Gastrocnemius medialis (tissue), 4 donors: ENCODE data around the gene SLC26A8. TPM values are rescaled to one million over a fixed set of nuclear protein-coding genes. Genes with fewer than 3 reads are reported as not detected.
"Not testable (repeated sequence)": the region's sequence is repeated elsewhere in the genome, so short reads cannot be mapped to it uniquely, and the experiment has no call there.

Experiments
- ATAC-seq, 2 donors: fragments of 150-250 bp; one replicate each; pipeline ENCODE4 v1.9.1; 2016
- DNase-seq, 2 donors: peaks; one replicate each; pipeline ENCODE4 v3.0.0-alpha.2; 2019
- H3K27ac ChIP-seq, 4 donors: fragments of 200-600 bp; sonication (generic); 1 replicate in 1 of 4; 2 replicates in 3 of 4; pipeline ENCODE4 v1.5.1; 2016 to 2018; ENCODE audit warnings: mild to moderate bottlenecking in 2 of 4, moderate library complexity in 1 of 4
- H3K27me3 ChIP-seq, 3 donors: fragments of 200-600 bp; sonication (generic) in 2 of 3; 1 replicate in 1 of 3; 2 replicates in 2 of 3; pipeline versions ENCODE4 v1.5.1 to v1.6.0; 2016 to 2019; ENCODE audit warnings: mild to moderate bottlenecking in 1 of 3, moderate library complexity in 1 of 3
- H3K36me3 ChIP-seq, 2 donors: fragments of 200-600 bp; sonication (generic) in 1 of 2; one replicate each; pipeline ENCODE4 v1.5.1; 2017 to 2018
- H3K4me1 ChIP-seq, 2 donors: fragments of 200-600 bp; sonication (generic) in 1 of 2; one replicate each; pipeline ENCODE4 v1.5.1; 2016 to 2017; ENCODE audit warnings: mild to moderate bottlenecking in 2 of 2
- H3K4me3 ChIP-seq, 4 donors: fragments of 200-600 bp; sonication (generic) in 3 of 4; 1 replicate in 1 of 4; 2 replicates in 3 of 4; pipeline ENCODE4 v1.5.1; 2016 to 2019; ENCODE audit warnings: mild to moderate bottlenecking in 2 of 4
- H3K9me3 ChIP-seq, 3 donors: fragments of 200-600 bp; sonication (generic) in 2 of 3; 1 replicate in 1 of 3; 2 replicates in 2 of 3; pipeline ENCODE4 v1.5.1; 2016 to 2019
- CTCF ChIP-seq, 5 experiments: fragments of 450-650 bp in 3 of 5; fragments of 200-600 bp in 2 of 5; sonication (generic) in 2 of 5; IDR thresholded peaks in 4 of 5; conservative IDR thresholded peaks in 1 of 5; 1 replicate in 4 of 5; 2 replicates in 1 of 5; pipeline ENCODE4 v1.5.1; 2016 to 2019; ENCODE audit warnings: antibody characterized with exemption in 5 of 5, mild to moderate bottlenecking in 3 of 5, moderate library complexity in 3 of 5
- POLR2A ChIP-seq, 2 donors: fragments of 450-650 bp; IDR thresholded peaks; one replicate each; pipeline ENCODE4 v1.6.1; 2017; ENCODE audit warnings: antibody characterized with exemption in 2 of 2, mild to moderate bottlenecking in 2 of 2, moderate library complexity in 2 of 2
- in situ Hi-C, 4 donors: fragments of 200-750 bp; cut with MboI; loops; one replicate each; pipeline versions ENCODE4 v1.15.0 to v1.8.0; 2017; ENCODE audit warnings: low sequenced_read_pairs in 4 of 4
- intact Hi-C: fragments of 100-400 bp; cut with DNase I; formaldehyde crosslinking; loops from one replicate; pipeline ENCODE4 v1.15.1; 2023; ENCODE audit warnings: low total_unique reads
- total RNA-seq, 4 donors: library from RNA; depleted of rRNA; stranded (reverse); fragments of >200 nt; gene quantifications; one replicate each; pipeline versions ENCODE4 v1.1.0 to v1.2.3, GENCODE V29; 2016

Gene SLC26A8
- total RNA-seq, 4 donors from 2014 or later: 0.11 TPM; not detected in 3

DNA sequence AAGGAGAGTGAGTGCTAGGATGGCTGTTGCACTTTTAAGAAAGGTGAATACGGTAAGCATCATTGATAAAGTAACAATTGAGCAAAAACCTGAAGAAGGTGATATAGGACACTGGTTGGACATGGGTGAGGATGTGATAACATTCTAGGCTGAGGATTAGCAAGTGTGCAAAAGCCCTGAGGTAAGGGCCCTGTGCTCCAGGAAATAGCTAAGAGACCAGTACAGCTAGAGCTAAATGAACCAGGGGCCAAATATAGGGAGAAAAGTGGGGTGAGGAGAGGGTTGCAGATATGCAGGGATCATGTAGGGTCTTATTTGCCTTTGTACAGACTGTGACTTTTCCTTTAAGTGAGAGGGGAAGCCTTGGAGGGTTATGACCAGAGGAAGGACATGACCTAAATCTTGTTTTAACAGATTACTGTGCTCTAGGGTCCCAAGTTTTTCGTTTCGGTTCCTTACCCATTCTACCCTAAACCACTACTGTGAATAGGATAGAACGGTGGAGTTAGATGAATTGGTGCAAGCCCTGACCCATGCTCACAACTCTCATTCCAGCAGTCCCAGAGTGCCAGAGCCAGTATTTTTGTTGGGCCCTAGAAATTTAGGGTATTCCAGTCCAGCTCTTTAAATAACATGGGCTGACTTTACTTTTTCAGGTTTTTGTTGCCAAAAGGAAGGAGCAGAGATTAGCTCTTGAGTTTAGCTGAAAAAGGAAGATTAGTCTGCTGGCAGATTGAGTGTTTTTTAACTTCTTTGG lies 13.9 kb upstream of the SLC26A8 start:
- ATAC-seq (no peak), DNase-seq (no peak)
- H3K4me3 ChIP-seq: no peak overlapping the region
- intact Hi-C loops (no loop called here), in situ Hi-C loops (no loop called here)
- no peak overlapping the region for H3K27ac ChIP-seq
- no peaks in the 10 kb centered on the region for H3K9me3 ChIP-seq
- H3K27me3 ChIP-seq: no peaks in the 10 kb centered on the region
- peaks cover 51 to 73% of the 10 kb centered on the region in 2 donors for H3K4me1 ChIP-seq
- H3K36me3 ChIP-seq: no peaks in the 10 kb centered on the region
- no peak for TF ChIP-seq POLR2A (IDR thresholded peaks at IDR 0.05)
- no peak for TF ChIP-seq CTCF (IDR thresholded peaks at IDR 0.05 in 4 of 5, conservative IDR thresholded peaks at IDR 0.05 in 1 of 5)

DNA sequence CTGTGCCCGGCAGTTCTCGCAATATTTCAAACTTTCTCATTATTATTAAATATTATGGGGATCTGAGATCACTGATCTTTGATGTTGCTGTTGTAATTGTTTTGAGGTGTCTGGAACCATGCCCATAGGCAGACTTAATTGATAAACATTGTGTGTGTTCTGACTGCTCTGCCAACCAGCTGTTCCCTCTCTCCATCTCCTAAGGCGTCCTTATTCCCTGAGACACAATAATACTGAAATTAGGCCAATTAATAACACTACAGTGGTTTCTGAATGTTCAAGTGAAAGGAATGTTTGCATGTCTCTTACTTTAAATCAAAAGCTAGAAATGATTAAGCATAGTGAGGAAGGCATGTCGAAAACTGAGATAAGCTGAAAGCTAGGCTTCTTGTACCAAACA lies 10.8 kb upstream of the SLC26A8 start:
- Histone ChIP-seq H3K4me1 (peaks cover 43 to 74% of the 10 kb centered on the region in 2 donors), H3K27me3 (no peaks in the 10 kb centered on the region), H3K4me3 (no peak overlapping the region), H3K9me3 (no peaks in the 10 kb centered on the region), H3K36me3 (no peaks in the 10 kb centered on the region), H3K27ac (no peak overlapping the region)
- TF ChIP-seq POLR2A (IDR thresholded peaks at IDR 0.05): no peak
- no peak for TF ChIP-seq CTCF (IDR thresholded peaks at IDR 0.05 in 4 of 5, conservative IDR thresholded peaks at IDR 0.05 in 1 of 5)
- in situ Hi-C loops: no loop called here
- intact Hi-C loops: no loop called here
- ATAC-seq (no peak), DNase-seq (no peak)

GRCh38 chr6:36034441-36034840 lies 10.0 kb upstream of the SLC26A8 start:
- TF ChIP-seq POLR2A (IDR thresholded peaks at IDR 0.05) (no peak), CTCF (IDR thresholded peaks at IDR 0.05 in 4 of 5, conservative IDR thresholded peaks at IDR 0.05 in 1 of 5) (no peak)
- Histone ChIP-seq H3K4me3 (no peak overlapping the region), H3K27ac (peak overlapping the region in 1 of 4 donors; percentile 8), H3K9me3 (no peaks in the 10 kb centered on the region), H3K27me3 (no peaks in the 10 kb centered on the region), H3K36me3 (no peaks in the 10 kb centered on the region), H3K4me1 (peaks cover 50 to 66% of the 10 kb centered on the region in 2 donors)
- in situ Hi-C loops: no loop called here
- DNase-seq: no peak
- ATAC-seq: no peak
- intact Hi-C loops: no loop called here

- Histone ChIP-seq H3K27ac (peak overlapping the region; percentile 4 to 33 (median 6)), H3K9me3 (no peaks in the 10 kb centered on the region), H3K27me3 (no peaks in the 10 kb centered on the region), H3K36me3 (no peaks in the 10 kb centered on the region), H3K4me1 (peaks cover 47 to 61% of the 10 kb centered on the region in 2 donors), H3K4me3 (no peak overlapping the region)
- in situ Hi-C loops: no loop called here
- peak in 1 of 2 donors; percentile 19 for DNase-seq
- TF ChIP-seq POLR2A (IDR thresholded peaks at IDR 0.05) (no peak), CTCF (IDR thresholded peaks at IDR 0.05 in 4 of 5, conservative IDR thresholded peaks at IDR 0.05 in 1 of 5) (no peak)
- intact Hi-C loops: no loop called here
- ATAC-seq: peak in 1 of 2 donors; percentile 32
Observed at GRCh38 chr6:36033935-36034334, 9.5 kb upstream of the SLC26A8 start.

DNA sequence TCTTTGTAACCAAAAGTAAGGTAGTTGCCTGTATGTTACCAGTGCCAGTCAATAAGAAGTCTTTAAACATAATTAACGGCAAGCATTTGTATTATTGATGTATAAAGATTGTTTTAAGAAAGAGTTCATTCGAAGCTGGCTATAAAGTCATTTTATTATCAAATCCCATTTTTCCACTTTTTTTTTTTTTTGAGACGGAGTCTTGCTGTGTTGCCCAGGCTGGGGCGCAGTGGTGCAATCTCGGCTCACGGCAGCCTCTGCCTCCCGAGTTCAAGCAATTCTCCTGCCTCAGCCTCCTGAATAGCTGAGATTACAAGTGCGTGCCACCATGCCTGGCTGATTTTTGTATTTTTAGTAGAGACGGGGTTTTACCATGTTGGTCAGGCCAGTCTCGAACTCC lies 8.7 kb upstream of the SLC26A8 start:
- intact Hi-C loops, DNase-seq, H3K27me3 ChIP-seq, in situ Hi-C loops, H3K9me3 ChIP-seq, H3K36me3 ChIP-seq, H3K4me3 ChIP-seq, ATAC-seq: not testable (repeated sequence)
- Histone ChIP-seq H3K4me1 (peaks cover 40 to 57% of the 10 kb centered on the region in 2 donors), H3K27ac (peak overlapping the region in 3 of 4 donors; percentile 4 to 33 (median 8))
